AG08395 (cell line): ENCODE measurements around the gene BEGAIN.

Source experiments
- DNase-seq: peaks from one replicate; pipeline ENCODE4 v3.0.0; 2012; ENCODE audit warnings: mixed read lengths, low spot score

BEGAIN gene

GRCh38 chr14:100549834-100550625 is 37.2 kb downstream of the BEGAIN start:
- no peak for DNase-seq

- DNase-seq: no peak
These were observed 38.3 kb downstream of the BEGAIN start for GRCh38 chr14:100548939-100549338.

- no peak for DNase-seq
These were observed 38.9 kb downstream of the BEGAIN start for GRCh38 chr14:100548295-100548655.

- DNase-seq: peak; percentile 86
These were observed 39.5 kb downstream of the BEGAIN start for GRCh38 chr14:100547633-100548294.

GRCh38 chr14:100546051-100546443 is 41.2 kb downstream of the BEGAIN start:
- peak; percentile 79 for DNase-seq

- no peak for DNase-seq
These were observed 41.9 kb downstream of the BEGAIN start for GRCh38 chr14:100545359-100545758.

- DNase-seq: no peak
These were observed 42.6 kb downstream of the BEGAIN start for GRCh38 chr14:100544506-100545141.

- no peak for DNase-seq
These were observed 43.5 kb downstream of the BEGAIN start for GRCh38 chr14:100543471-100544455.

- no peak for DNase-seq
These were observed 44.5 kb downstream of the BEGAIN start for GRCh38 chr14:100542619-100543205.

GRCh38 chr14:100541621-100542560 is 45.3 kb downstream of the BEGAIN start:
- DNase-seq: no peak

GRCh38 chr14:100540926-100541620 is 46.1 kb downstream of the BEGAIN start:
- DNase-seq: no peak

- DNase-seq: no peak
These were observed 46.9 kb downstream of the BEGAIN start for GRCh38 chr14:100540141-100540925.

- DNase-seq: no peak
These were observed 47.5 kb downstream of the BEGAIN start for GRCh38 chr14:100539766-100540140.

- DNase-seq: no peak
These were observed 48.1 kb downstream of the BEGAIN start for GRCh38 chr14:100539003-100539660.

GRCh38 chr14:100538351-100539002 is 48.7 kb downstream of the BEGAIN start:
- no peak for DNase-seq

GRCh38 chr14:100537446-100538350 is 49.5 kb downstream of the BEGAIN start:
- DNase-seq: no peak
